SKM-1 (cell line): ENCODE measurements around the gene EBF3.

Experiments used
- DNase-seq: peaks from one replicate; lab custom pipeline; 2025; ENCODE audit not compliant: unreplicated experiment; lab: John Stamatoyannopoulos, UW

The EBF3 gene

GRCh38 chr10:129809431-129809830 lies 154.6 kb downstream of the EBF3 start:
- no peak for DNase-seq

GRCh38 chr10:129808092-129808983 lies 155.7 kb downstream of the EBF3 start:
- no peak for DNase-seq

GRCh38 chr10:129807211-129807610 lies 156.9 kb downstream of the EBF3 start:
- DNase-seq: no peak

- no peak for DNase-seq
Measured at GRCh38 chr10:129800796-129801340, 163.2 kb downstream of the EBF3 start.

GRCh38 chr10:129799942-129800341 lies 164.1 kb downstream of the EBF3 start:
- no peak for DNase-seq

GRCh38 chr10:129796710-129797420 lies 167.2 kb downstream of the EBF3 start:
- no peak for DNase-seq

- DNase-seq: no peak
Measured at GRCh38 chr10:129793996-129794395, 170.1 kb downstream of the EBF3 start.

GRCh38 chr10:129793479-129793878 lies 170.6 kb downstream of the EBF3 start:
- DNase-seq: no peak

- no peak for DNase-seq
Measured at GRCh38 chr10:129792864-129793263, 171.2 kb downstream of the EBF3 start.

GRCh38 chr10:129792141-129792540 lies 171.9 kb downstream of the EBF3 start:
- DNase-seq: no peak

- no peak for DNase-seq
Measured at GRCh38 chr10:129790715-129791446, 173.2 kb downstream of the EBF3 start.

- no peak for DNase-seq
Measured at GRCh38 chr10:129788215-129788614, 175.9 kb downstream of the EBF3 start.

GRCh38 chr10:129787557-129787956 lies 176.5 kb downstream of the EBF3 start:
- no peak for DNase-seq

GRCh38 chr10:129786216-129786615 lies 177.9 kb downstream of the EBF3 start:
- DNase-seq: no peak

GRCh38 chr10:129785536-129785981 lies 178.5 kb downstream of the EBF3 start:
- no peak for DNase-seq
